NCI-H446 treated with DMSO at 0.1 percent for 48 hours (cell line): ENCODE measurements around the gene OR2S2.

ENCODE experiments used
- DNase-seq: peaks from one replicate; lab custom pipeline; 2025; lab: John Stamatoyannopoulos, UW

Gene OR2S2

DNA sequence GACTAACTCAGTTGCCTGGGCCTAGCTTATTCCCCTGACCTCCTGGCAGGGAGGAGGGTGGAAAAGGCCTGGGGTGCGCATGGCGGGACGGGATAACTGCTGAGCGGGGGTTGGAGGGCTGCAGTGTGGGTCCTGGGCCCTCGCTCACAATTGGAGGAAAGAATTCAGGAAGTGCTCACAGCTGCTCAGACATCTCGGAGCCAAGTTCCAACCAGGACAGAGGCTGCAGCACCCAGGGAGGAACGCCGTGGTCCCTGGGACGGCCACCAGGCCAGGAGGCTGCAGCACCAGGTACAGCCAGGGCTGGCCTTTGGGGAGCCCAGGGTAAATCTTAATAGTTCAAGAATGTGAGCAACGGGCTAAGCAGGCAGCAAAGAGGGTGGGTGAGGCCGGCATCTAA is 48.7 kb downstream of the OR2S2 start, which contains the start of gene SPAAR:
Gene SPAAR (plus strand): TSS at position 217 of the 400 bp plus-strand sequence. CDS start 974 bp downstream, outside the sequence.
- DNase-seq, result no peak

DNA sequence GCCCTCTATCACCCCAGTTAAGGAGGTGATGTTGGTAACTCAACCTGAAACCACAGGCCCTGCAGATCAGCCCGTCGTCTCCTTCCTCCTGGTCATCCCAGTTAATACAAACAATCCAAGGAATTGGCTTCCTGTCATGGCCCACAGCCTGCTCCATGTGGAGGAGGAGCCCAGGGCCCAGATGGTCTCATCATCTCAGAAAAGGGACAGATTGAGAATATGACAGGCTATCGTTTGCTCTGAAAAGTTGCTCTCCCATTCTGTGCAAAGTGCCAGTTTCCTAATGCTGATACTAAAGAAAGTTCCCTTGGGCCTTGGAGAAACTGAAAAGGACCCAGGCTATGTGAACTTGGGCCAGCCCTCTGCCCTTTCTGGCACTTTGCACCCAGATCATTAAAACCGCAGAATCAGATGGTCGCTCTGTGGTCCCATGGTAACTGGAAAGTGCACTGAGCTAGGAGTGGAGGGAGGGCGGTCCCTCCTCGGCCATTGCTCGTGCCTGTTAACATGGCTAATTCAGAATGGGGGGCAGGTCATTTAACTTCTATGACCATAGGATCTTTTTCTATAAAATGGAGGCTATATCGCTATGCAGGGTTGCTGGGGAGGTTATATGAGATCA is 49.3 kb downstream of the OR2S2 start:
- peak; percentile 80 for DNase-seq

DNA sequence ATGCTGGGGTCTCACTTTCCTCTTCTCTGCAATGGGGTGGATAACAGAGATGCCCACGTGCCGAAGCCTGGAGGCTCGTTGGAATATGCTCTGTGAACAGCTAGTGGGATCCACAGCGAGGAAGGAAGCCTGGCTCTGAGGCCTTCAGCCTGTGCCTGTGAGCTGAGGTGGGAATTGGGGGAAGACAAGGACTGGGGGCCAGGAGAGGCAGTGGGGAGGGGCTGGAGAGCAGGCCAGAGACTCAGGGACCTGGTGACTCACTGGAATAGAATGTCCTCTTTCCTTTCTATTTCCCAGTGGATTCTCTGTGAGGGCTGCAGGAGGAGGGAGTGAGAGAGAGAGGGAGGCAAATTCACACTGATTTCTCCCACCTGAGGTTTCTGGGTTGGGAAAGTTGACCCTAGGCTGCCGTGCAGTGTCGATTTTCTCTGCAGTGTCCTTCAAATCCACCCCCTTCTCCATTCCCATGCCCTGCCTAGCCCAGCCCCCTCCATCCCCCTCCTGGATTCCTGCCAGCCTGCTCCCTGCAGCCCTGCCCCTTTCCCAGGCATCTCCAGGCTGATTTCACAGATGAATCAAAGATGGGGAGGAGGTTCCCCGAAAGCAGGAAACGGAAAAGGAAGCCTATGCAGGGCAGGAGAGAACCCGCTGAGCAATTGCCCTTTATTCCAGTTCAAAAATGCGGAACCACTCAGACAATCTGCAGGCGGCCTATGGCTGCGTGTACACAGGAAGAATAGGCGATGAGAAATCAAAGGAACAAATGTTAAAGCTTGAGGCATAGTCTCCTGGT is 50.0 kb downstream of the OR2S2 start:
- DNase-seq, result peak; percentile 75
